Measurements from ENCODE around the gene UAP1L1.

Gene UAP1L1

DNA sequence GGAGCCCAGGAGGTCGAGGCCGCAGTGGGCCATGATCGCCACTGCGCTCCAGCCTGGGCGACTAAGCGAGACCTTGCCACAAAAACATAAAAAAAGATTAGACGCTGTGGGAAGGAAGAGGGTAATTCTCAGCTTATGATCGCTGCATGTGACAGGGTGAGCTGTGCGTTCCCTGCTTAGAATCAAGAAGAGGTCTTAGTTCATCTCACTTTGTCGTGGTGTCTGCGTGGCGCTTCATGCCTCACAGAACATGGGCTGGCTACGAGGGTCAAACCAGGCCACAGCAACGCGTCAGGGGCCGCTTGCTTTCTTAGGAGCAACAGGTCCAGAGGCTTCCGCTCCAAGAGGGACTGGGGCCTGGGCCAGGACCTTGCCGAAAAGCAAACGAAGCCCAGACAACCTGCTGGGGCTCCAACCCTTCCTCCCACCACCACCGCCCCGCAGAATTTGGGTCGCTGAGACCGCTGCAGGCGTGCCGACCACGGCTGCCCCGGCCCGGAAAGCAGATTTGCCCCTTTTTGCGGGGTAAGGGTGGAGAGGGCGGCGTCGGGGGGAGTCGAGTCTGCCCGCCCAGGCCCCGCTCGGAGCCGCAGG lies 51.6 kb downstream of the UAP1L1 start:
- peaks cover 38% of the 10 kb centered on the region for H3K27me3 ChIP-seq (ENCODE audit: insufficient read depth, low read length)
- no peaks in the 10 kb centered on the region for H3K36me3 ChIP-seq (ENCODE audit: insufficient read depth, low read depth, low read length)
- H3K9me3 ChIP-seq (ENCODE audit: insufficient read depth, low read depth, low read length) = no peaks in the 10 kb centered on the region
- H3K27ac ChIP-seq (ENCODE audit: low read length) = no peak overlapping the region
- H3K9ac ChIP-seq (ENCODE audit: low read depth, low read length) = peak overlapping the region; percentile 89
- H3K4me3 ChIP-seq (ENCODE audit: low read length) = peak overlapping the region; percentile 90
- peaks cover 6% of the 10 kb centered on the region; the same call in 1 of the 2 replicates for H3K4me1 ChIP-seq (ENCODE audit: insufficient read depth, low read length)

DNA sequence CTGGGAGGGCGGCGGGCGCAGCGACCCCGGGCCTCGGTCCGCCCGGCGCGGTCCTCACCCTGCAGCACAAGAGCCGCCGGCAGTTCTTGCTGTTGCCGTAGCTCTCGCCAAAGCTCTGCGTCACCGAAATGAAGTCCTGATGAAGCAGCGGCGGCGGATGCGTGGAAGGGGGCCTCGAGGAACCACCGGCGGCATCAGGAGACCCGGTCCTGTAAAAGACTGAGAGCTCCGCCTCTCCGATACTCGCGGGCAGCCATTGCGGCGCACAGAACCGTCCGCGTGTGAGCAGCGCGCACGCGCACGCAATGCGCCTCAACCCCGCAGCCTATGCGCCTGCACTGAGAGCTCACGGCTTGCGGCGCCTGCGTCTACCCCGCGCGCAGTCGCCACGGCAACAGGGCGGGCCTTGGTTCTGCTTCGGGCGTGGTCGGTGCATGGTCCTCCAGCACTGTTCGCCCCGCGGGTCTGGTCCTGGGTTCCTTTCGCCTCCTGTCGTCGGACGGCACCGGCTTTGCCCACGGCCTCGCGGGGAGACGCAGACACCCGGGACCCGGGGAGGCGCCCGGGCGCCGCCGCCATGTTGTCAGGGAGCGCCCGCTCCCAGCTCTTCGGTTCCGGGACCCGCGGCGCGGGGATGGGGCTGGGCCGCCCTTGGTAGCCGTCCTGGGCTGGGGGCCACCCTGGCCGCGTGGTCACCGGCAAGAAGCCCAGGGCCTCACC lies 52.3 kb downstream of the UAP1L1 start:
- H3K9me3 ChIP-seq (ENCODE audit: insufficient read depth, low read depth, low read length) = no peaks in the 10 kb centered on the region
- peaks cover 6% of the 10 kb centered on the region; the same call in 1 of the 2 replicates for H3K4me1 ChIP-seq (ENCODE audit: insufficient read depth, low read length)
- H3K36me3 ChIP-seq (ENCODE audit: insufficient read depth, low read depth, low read length) = no peaks in the 10 kb centered on the region
- H3K27me3 ChIP-seq (ENCODE audit: insufficient read depth, low read length) = peaks cover 39% of the 10 kb centered on the region
- H3K4me3 ChIP-seq (ENCODE audit: low read length) = peak overlapping the region; percentile 90
- no peak overlapping the region for H3K27ac ChIP-seq (ENCODE audit: low read length)
- H3K9ac ChIP-seq (ENCODE audit: low read depth, low read length) = peak overlapping the region; percentile 89

DNA sequence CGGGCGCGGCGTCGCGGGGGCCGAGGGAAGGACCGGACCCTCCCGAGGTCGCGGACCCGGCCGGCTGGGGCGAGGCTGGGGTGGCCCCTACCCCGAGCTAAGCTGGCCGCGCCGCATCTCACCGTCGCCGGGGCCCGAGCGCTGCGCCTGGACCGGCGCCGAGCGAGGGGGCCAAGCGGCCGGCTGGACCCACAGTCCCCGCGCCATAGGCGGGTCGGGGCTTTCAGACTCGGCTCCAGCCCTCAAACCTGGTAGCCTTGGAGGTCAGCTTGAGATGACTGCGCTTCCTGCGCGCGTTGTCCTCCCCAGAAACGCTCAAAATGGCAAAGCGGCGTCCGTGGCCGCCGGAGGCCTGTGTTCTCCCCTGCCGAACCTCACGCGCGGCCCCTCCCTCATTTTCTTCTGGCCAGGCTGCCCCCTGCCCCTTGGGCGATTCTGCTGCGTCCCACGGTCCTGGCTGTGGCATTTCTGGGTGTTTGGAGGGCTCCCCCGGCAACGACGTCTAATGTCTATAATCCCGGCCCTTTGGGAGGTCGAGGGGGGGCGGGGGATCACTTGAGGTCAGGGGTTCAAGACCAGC lies 52.9 kb downstream of the UAP1L1 start:
- peak overlapping the region; percentile 89; the same call in 1 of the 2 replicates for H3K9ac ChIP-seq (ENCODE audit: low read depth, low read length)
- H3K27me3 ChIP-seq (ENCODE audit: insufficient read depth, low read length) = peaks cover 43% of the 10 kb centered on the region
- H3K36me3 ChIP-seq (ENCODE audit: insufficient read depth, low read depth, low read length) = no peaks in the 10 kb centered on the region
- no peak overlapping the region for H3K27ac ChIP-seq (ENCODE audit: low read length)
- no peaks in the 10 kb centered on the region for H3K9me3 ChIP-seq (ENCODE audit: insufficient read depth, low read depth, low read length)
- H3K4me3 ChIP-seq (ENCODE audit: low read length) = peak overlapping the region; percentile 90
- peaks cover 6% of the 10 kb centered on the region; the same call in 1 of the 2 replicates for H3K4me1 ChIP-seq (ENCODE audit: insufficient read depth, low read length)

Data from iPS-20b (cell line).